ENCODE measurements around the gene LPCAT4.
A peak's percentile ranks its signal among the peaks of the same experiment; 100 is the strongest.
"Not testable (repeated sequence)": the region's sequence is repeated elsewhere in the genome, so short reads cannot be mapped to it uniquely, and the experiment has no call there.

The LPCAT4 gene, protein sequence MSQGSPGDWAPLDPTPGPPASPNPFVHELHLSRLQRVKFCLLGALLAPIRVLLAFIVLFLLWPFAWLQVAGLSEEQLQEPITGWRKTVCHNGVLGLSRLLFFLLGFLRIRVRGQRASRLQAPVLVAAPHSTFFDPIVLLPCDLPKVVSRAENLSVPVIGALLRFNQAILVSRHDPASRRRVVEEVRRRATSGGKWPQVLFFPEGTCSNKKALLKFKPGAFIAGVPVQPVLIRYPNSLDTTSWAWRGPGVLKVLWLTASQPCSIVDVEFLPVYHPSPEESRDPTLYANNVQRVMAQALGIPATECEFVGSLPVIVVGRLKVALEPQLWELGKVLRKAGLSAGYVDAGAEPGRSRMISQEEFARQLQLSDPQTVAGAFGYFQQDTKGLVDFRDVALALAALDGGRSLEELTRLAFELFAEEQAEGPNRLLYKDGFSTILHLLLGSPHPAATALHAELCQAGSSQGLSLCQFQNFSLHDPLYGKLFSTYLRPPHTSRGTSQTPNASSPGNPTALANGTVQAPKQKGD

DNA sequence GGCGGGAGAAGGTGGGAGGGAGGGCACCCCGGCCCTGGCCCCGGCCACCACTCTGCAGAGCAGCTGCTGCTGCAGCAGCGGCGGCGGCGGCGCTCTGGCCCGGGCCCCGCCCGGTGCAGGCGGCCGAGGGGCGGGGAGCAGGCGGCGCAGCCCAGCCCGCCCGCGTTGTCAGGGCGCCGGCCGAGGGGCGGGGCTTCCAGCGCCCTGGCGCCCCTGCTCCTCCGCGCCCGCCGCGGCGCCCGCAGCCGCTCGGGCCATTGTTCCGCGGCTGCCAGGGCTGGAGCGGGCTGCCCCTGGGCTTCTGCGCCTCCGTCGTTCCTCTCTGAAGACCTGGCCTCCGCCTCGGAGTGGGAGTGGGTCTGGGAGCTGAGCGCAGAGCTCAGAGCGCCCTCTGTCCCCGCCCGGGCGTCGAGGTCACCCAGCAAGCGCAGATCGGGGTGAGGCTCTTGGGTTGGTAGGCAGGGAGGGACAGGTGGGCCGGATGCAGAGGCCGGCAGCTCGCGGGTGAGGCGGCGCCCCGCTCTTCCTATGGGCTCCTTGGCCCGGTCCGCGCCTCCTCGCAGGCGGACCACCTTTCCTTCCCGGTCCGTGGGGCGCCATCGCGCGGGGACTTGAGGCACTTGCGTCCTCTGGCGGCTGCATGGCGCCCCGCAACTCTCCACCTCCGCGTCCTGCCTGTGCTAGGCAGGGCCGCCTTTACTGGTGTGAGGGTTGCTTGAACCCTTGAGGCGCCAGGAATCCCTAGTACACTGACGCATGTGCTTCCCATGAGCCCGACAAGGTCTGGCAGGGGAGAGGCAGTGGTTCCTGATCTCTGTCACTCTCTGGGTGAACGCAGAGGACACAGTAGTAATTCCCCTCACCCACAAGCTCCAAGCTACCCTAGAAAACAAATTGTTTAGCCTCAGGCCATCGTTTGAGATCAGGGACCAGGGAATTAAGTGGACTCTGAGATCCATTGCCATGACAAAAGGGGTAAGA, at the start of gene LPCAT4:
LPCAT4 (minus strand) TSS at position 96 of the 981 bp plus-strand sequence. CDS start 96 bp downstream, outside the sequence.
- DNase-seq (ENCODE audit: low read depth), result peak; percentile 76

- DNase-seq (ENCODE audit: low read depth), result not testable (repeated sequence)
Measured at GRCh38 chr15:34409511-34409910, 42.5 kb upstream of the LPCAT4 start.

DNA sequence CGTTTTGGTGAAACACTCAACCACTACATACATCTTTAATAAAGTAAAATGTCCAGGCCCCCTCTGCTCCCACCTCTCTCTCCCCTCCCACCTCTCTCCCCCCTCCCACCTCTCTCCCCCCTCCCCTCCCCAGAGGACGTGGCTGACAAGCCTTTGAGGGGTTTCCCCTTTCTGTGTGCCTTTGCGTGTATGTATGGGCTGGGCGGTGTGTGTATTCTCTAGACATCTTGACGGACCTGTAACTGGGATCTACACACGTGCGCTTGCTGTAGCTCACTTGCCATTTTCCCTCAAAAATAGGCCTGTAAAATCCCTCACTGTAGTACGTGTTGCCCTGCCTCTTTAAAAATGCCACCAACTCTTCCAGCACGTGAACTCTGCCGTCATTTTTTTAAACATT, 42.0 kb upstream of the LPCAT4 start:
- DNase-seq (ENCODE audit: low read depth), result not testable (repeated sequence)

DNA sequence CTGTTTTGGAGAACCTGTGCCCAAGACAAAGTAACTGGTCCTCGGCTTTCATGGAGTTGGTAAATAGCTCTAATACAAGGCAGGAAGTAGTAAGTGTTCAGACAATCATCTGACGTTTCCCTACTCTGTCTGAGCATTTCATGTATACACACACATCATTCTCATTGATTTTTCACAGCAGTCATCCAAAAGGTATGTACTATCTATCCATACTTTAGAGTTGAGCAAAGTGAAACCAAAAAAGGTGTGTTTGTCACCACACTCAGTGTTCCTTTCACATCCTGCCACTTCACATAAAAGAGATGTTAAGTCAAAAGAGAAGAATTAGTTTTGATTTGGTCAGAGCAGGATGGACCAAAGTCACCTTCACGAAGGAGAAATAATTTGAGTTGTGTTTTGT, 36.9 kb upstream of the LPCAT4 start:
- not testable (repeated sequence) for DNase-seq (ENCODE audit: low read depth)

DNA sequence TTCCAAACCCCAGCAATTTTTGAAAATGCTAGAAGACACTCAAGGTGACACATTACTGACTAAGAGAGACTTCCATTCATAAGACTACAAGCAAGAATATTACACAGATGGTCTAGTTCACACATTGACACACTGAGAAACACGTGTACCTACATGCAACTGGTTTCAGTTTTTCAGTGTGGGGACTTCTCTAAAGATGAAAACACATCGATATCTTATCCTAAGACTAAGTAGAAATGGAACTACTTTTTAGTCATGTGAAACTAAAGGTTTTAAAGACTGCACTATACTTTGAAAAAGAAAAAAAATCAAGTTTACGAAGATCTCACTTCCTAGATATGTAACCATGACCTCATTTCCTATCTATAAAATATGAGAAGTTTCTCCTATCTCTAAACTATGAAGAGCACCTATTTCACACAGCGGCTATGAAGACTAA, 36.2 kb upstream of the LPCAT4 start:
- DNase-seq (ENCODE audit: low read depth), result not testable (repeated sequence)

GRCh38 chr15:34397637-34398259, 30.8 kb upstream of the LPCAT4 start:
- DNase-seq (ENCODE audit: low read depth), result not testable (repeated sequence)

DNA sequence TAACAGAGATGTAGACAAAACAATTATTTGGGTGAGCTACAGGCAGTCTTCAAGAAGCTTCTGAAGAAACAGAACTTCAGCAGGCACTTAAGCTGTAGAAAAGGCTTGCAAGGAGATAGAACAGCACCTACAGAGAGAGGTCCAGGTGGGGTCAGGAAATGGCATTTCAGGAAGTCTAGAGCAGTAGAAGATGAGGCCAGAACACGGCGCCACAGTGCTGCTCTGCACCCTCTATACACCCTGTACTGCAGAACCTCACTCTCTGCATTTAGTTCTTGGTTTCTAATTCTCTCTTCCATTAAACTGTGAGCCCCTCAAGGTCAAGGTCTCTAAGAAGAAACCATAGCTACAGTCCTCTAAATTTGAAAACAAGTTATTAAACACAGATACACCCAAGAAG, 26.0 kb upstream of the LPCAT4 start:
- not testable (repeated sequence) for DNase-seq (ENCODE audit: low read depth)

- DNase-seq (ENCODE audit: low read depth), result not testable (repeated sequence)
Measured at GRCh38 chr15:34389594-34390086, 22.6 kb upstream of the LPCAT4 start.

- DNase-seq (ENCODE audit: low read depth), result not testable (repeated sequence)
Measured at GRCh38 chr15:34381829-34382521, 15.0 kb upstream of the LPCAT4 start.

DNA sequence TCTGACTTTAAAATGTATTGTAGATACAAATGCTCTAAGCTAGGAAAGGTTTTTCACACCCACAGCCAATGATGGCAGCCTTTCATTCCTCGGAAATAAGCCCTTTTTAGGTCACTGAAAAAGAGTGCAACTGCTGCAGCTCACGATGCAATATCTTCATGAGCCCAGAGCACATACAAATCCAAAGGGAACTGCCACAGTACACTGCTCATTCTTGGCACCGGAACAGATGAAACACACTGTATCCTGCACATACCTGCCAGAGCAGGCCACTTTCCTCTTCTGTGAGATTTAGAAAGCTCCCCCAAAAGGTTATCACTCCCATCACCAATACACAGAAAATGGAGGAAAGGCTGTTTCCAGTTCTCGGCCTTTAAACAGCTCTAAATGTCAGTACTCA, 13.5 kb upstream of the LPCAT4 start:
- not testable (repeated sequence) for DNase-seq (ENCODE audit: low read depth)

- DNase-seq (ENCODE audit: low read depth), result no peak
Measured at GRCh38 chr15:34376856-34377255, 9.9 kb upstream of the LPCAT4 start.

GRCh38 chr15:34375541-34375940, 8.5 kb upstream of the LPCAT4 start:
- DNase-seq (ENCODE audit: low read depth), result not testable (repeated sequence)

- DNase-seq (ENCODE audit: low read depth), result no peak
Measured at GRCh38 chr15:34374816-34375215, 7.8 kb upstream of the LPCAT4 start.

GRCh38 chr15:34373951-34374350, 7.0 kb upstream of the LPCAT4 start:
- DNase-seq (ENCODE audit: low read depth), result no peak

DNA sequence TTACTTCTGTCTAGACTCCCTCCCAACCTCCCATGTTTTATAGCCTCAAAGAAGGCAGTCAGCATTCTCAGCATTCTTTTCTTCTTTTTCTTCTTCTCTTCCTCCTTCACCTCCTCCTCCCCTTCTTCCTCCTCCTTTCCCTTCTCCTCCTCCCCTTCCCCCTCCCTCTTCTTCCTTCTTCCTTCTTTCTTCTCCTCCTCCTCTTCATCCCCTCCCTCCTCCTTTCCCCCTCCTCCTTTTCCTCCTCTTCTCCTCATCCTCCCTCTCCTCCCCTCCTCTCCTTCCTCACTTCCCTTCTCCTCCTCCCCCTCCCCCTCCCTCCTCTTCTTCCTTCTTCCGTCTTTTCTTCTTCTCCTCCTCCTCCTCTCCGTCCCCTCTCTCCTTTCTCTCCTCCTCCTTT, 3.6 kb upstream of the LPCAT4 start:
- no peak for DNase-seq (ENCODE audit: low read depth)

GRCh38 chr15:34370129-34370528, 3.1 kb upstream of the LPCAT4 start:
- no peak for DNase-seq (ENCODE audit: low read depth)

DNA sequence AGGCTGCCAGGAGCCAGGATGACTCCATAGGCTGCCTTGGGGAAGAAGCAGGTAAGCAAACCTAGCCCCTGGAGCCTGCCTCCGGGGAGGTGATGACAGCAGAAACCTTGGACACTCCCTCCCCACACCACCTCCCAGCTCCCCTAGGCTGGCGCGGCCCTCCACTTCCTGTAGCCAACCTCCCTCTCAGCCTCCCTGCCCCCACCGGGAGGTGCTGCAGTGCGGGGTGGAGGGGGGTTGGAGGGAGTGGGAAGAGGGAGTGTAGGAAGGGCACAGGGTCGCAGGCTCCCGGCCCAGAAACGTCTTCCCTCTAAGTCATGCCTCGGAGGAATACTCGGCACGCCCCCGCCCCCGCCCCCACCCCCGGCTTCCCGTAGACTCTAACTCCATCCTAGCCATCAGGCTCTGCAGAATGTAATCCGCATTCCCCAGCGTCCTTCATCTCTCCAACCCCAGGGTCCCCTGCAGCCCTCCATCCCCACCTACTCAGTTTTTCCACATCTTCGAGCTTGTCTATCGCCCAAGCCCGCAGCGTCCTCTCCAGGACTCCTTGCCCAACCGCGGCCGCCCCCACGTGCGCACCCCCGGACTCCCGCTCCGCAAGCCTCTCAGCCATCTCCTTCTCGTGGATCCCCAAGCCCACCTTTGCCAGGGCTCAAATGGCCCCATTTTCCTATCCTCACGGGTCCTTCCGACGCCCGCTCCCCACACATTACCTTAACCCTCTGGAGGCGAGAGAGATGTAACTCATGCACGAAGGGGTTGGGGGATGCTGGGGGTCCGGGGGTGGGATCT, 528 bp downstream of the LPCAT4 start:
- peak; percentile 19 for DNase-seq (ENCODE audit: low read depth)

- DNase-seq (ENCODE audit: low read depth), result no peak
Measured at GRCh38 chr15:34365836-34366235, 1.2 kb downstream of the LPCAT4 start.

DNA sequence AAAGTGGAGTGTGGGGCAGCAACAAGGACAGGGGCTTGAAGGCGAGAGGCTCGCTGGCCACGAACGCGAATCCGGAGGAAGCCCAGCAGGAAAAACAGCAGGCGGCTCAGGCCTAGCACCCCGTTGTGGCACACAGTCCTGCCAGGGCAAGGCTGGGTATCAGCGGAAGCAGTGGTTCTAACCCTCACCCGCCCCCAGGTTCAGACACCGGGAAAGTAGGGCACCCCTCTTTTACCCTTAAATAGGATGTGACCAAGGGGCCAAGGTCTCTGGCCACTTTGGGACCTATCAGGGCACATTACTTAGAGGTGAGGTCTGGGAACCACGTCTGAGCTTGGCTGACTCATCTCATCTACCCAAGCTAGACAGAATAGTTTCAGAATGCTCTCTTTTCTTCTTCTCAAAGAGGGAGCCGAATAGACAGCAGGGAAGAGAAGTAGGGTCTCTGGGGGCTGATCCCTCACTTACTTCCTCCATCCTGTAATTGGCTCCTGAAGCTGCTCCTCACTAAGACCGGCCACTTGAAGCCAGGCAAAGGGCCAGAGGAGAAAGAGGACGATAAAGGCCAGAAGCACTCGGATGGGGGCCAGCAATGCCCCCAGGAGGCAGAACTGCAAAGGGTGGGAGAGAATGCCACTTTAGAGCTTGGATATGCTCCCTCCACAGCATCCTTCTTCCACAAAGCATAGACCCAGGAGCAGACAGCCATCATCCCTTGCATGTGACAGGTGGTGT, 1.7 kb downstream of the LPCAT4 start:
- no peak for DNase-seq (ENCODE audit: low read depth)

DNA sequence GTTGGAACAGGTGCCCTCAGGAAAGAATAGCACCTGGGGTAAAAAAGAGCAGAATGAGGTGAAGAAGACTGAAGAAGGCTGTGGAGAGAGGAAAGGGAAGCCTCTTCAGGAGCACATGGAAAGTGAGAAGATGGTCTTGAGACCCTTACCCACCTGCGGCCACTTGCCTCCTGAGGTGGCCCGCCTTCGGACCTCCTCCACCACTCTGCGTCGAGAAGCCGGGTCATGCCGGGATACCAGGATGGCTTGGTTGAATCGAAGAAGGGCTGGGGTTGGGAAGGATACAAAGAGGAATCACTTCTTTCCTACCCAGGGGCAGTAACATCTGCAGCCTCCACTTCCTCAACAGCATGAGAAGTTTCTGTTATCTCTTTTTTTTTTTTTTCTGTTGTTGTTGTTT, 3.0 kb downstream of the LPCAT4 start:
- DNase-seq (ENCODE audit: low read depth), result no peak

Measured in stimulated activated CD8-positive, alpha-beta memory T cell treated with anti-CD3 and anti-CD28 coated beads, Interleukin-12 subunit alpha, Interleukin-12 subunit beta, amount 100 ng/mL, for 4 hours (primary cell).